Tibial nerve (tissue), 3 donors: ENCODE data around the gene ITCH.

Experiments used
- CTCF ChIP-seq, 5 experiments: fragments of 200-600 bp in 3 of 5; fragments of 450-650 bp in 2 of 5; sonication (generic) in 3 of 5; IDR thresholded peaks; one replicate each; pipeline ENCODE4 v1.5.1; 2016 to 2019; ENCODE audit warnings: antibody characterized with exemption in 5 of 5, mild to moderate bottlenecking in 3 of 5, moderate library complexity in 2 of 5
- POLR2A ChIP-seq, 2 donors: fragments of 450-650 bp; IDR thresholded peaks; one replicate each; pipeline ENCODE4 v1.6.1; 2017; ENCODE audit warnings: antibody characterized with exemption in 2 of 2, mild to moderate bottlenecking in 2 of 2, moderate library complexity in 2 of 2

- TF ChIP-seq POLR2A (IDR thresholded peaks at IDR 0.05) (no peak), CTCF (IDR thresholded peaks at IDR 0.05) (no peak)
Measured at GRCh38 chr20:34433391-34433790, 70.3 kb downstream of the ITCH start.
